H9 (cell line): ENCODE results near the gene SLC12A9. TPM values are rescaled to one million over a fixed set of nuclear protein-coding genes. Genes with fewer than 3 reads are reported as not detected.

Source experiments
- DNase-seq: peaks from one replicate; pipeline ENCODE4 v3.0.0-alpha.2; 2017
- H2AFZ ChIP-seq: one replicate; pipeline ENCODE4 v1.6.1; 2013; ENCODE audit warnings: mild to moderate bottlenecking, low read length, control low read depth, moderate library complexity
- H2AK5ac ChIP-seq: 2 replicates; pipeline ENCODE4 v1.6.1; 2013; ENCODE audit warnings: low read length, control low read depth, mixed read lengths; ENCODE audit not compliant: insufficient read length
- H2BK120ac ChIP-seq: one replicate; pipeline ENCODE4 v1.6.1; 2013; ENCODE audit warnings: low read depth, mild to moderate bottlenecking, low read length, control low read depth, inconsistent platforms; ENCODE audit not compliant: poor library complexity, severe bottlenecking
- H2BK12ac ChIP-seq: 2 replicates; pipeline ENCODE4 v1.6.1; 2013; ENCODE audit warnings: low read length, control low read depth, mixed read lengths, low read depth; ENCODE audit not compliant: insufficient read length
- H2BK15ac ChIP-seq: 2 replicates; pipeline ENCODE4 v1.6.1; 2013; ENCODE audit warnings: low read depth, low read length, control low read depth
- H2BK20ac ChIP-seq: one replicate; pipeline ENCODE4 v1.6.1; 2013; ENCODE audit warnings: low read depth, mild to moderate bottlenecking, low read length, control low read depth, inconsistent platforms; ENCODE audit not compliant: poor library complexity, severe bottlenecking
- H2BK5ac ChIP-seq: 2 replicates; pipeline ENCODE4 v1.6.1; 2013; ENCODE audit warnings: low read length, control low read depth, mixed read lengths; ENCODE audit not compliant: insufficient read length
- H3K14ac ChIP-seq: 2 replicates; pipeline ENCODE4 v1.6.1; 2013; ENCODE audit warnings: low read length, control low read depth; ENCODE audit not compliant: insufficient read depth
- H3K18ac ChIP-seq: 2 replicates; pipeline ENCODE4 v1.6.1; 2013; ENCODE audit warnings: low read depth, mild to moderate bottlenecking, mixed read lengths, low read length, control low read depth; ENCODE audit not compliant: insufficient read length
- H3K23ac ChIP-seq: 2 replicates; pipeline ENCODE4 v1.6.1; 2013; ENCODE audit warnings: low read length, control low read depth, mixed read lengths, low read depth; ENCODE audit not compliant: insufficient read length
- H3K23me2 ChIP-seq: 2 replicates; pipeline ENCODE4 v1.6.1; 2013; ENCODE audit warnings: low read depth, mild to moderate bottlenecking, mixed read lengths, low read length, control low read depth; ENCODE audit not compliant: insufficient read length, poor library complexity, severe bottlenecking
- H3K27ac ChIP-seq: 2 replicates; pipeline ENCODE4 v1.5.1; 2013; ENCODE audit warnings: low read length, control low read depth, mixed read lengths, low read depth; ENCODE audit not compliant: insufficient read length
- H3K27me3 ChIP-seq: 2 replicates; pipeline ENCODE4 v1.6.1; 2013; ENCODE audit warnings: low read length, control low read depth, inconsistent platforms; ENCODE audit not compliant: insufficient read depth
- H3K4ac ChIP-seq: 2 replicates; pipeline ENCODE4 v1.6.1; 2013; ENCODE audit warnings: low read depth, mild to moderate bottlenecking, control low read depth, inconsistent platforms, low read length, moderate library complexity
- H3K4me1 ChIP-seq: 2 replicates; pipeline ENCODE4 v1.6.1; 2013; ENCODE audit warnings: low read length, control low read depth, inconsistent platforms; ENCODE audit not compliant: insufficient read depth
- H3K4me2 ChIP-seq: 2 replicates; pipeline ENCODE4 v1.6.1; 2013; ENCODE audit warnings: low read length, control low read depth, mixed read lengths; ENCODE audit not compliant: insufficient read length, insufficient read depth
- H3K56ac ChIP-seq: 2 replicates; pipeline ENCODE4 v1.6.1; 2013; ENCODE audit warnings: low read depth, mild to moderate bottlenecking, mixed read lengths, low read length, control low read depth; ENCODE audit not compliant: insufficient read length
- H3K79me1 ChIP-seq: 2 replicates; pipeline ENCODE4 v1.6.1; 2013; ENCODE audit warnings: low read depth, mild to moderate bottlenecking, moderate library complexity, low read length, control low read depth, inconsistent platforms; ENCODE audit not compliant: insufficient read depth, poor library complexity, severe bottlenecking
- H3K79me2 ChIP-seq: 2 replicates; pipeline ENCODE4 v1.6.1; 2013; ENCODE audit warnings: low read length, control low read depth, inconsistent platforms; ENCODE audit not compliant: insufficient read depth
- H3K9ac ChIP-seq: 2 replicates; pipeline ENCODE4 v1.6.1; 2013; ENCODE audit warnings: low read length, control low read depth, mixed read lengths; ENCODE audit not compliant: insufficient read length; ENCODE audit errors: extremely low read depth
- H3K9me3 ChIP-seq: one replicate; pipeline ENCODE4 v1.6.1; 2013; ENCODE audit warnings: low read depth, low read length, inconsistent platforms; ENCODE audit not compliant: control insufficient read depth
- H3T11ph ChIP-seq: one replicate; pipeline ENCODE4 v1.6.1; 2013; ENCODE audit warnings: mild to moderate bottlenecking, low read length, control low read depth, inconsistent platforms
- H4K20me1 ChIP-seq: one replicate; pipeline ENCODE4 v1.6.1; 2013; ENCODE audit not compliant: control insufficient read depth, insufficient read length, insufficient read depth
- H4K5ac ChIP-seq: 2 replicates; pipeline ENCODE4 v1.6.1; 2013; ENCODE audit warnings: low read depth, mild to moderate bottlenecking, mixed read lengths, low read length, control low read depth; ENCODE audit not compliant: insufficient read length
- H4K8ac ChIP-seq: replicated peaks from 2 replicates; pipeline ENCODE4 v1.6.1; 2013; ENCODE audit warnings: low read length, control low read depth, mixed read lengths, low read depth; ENCODE audit not compliant: insufficient read length
- H4K91ac ChIP-seq: 2 replicates; pipeline ENCODE4 v1.6.1; 2013; ENCODE audit warnings: low read depth, mild to moderate bottlenecking, moderate library complexity, mixed read lengths, low read length, control low read depth; ENCODE audit not compliant: insufficient read length
- H3K27ac Mint-ChIP-seq, 3 experiments: 2 replicates in 2 of 3; 3 replicates in 1 of 3; pipeline ENCODE4 v1.8.0; 2020 to 2021; ENCODE audit warnings: mixed read lengths in 3 of 3, mild to moderate bottlenecking in 1 of 3, moderate library complexity in 1 of 3
- H3K27me3 Mint-ChIP-seq: 2 replicates; pipeline ENCODE4 v1.8.0; 2021; ENCODE audit warnings: low read depth, mild to moderate bottlenecking, moderate library complexity, mixed read lengths
- H3K36me3 Mint-ChIP-seq, 3 experiments: 2 replicates in 2 of 3; 3 replicates in 1 of 3; pipeline ENCODE4 v1.8.0; 2020 to 2021; ENCODE audit warnings: low read depth in 3 of 3, mixed read lengths in 3 of 3; ENCODE audit not compliant: insufficient read depth in 1 of 3
- H3K4me1 Mint-ChIP-seq, 2 experiments: 2 replicates each; pipeline ENCODE4 v1.8.0; 2020; ENCODE audit warnings: mixed read lengths in 2 of 2
- H3K4me3 Mint-ChIP-seq, 2 experiments: 2 replicates in 1 of 2; 3 replicates in 1 of 2; pipeline ENCODE4 v1.8.0; 2020 to 2021; ENCODE audit warnings: mild to moderate bottlenecking in 2 of 2, mixed read lengths in 2 of 2, moderate library complexity in 1 of 2
- H3K9me3 Mint-ChIP-seq, 2 experiments: 2 replicates in 1 of 2; 3 replicates in 1 of 2; pipeline ENCODE4 v1.8.0; 2020; ENCODE audit warnings: mild to moderate bottlenecking in 2 of 2, mixed read lengths in 2 of 2, moderate library complexity in 1 of 2
- CTCF ChIP-seq: fragments of 200-600 bp; sonication (generic); conservative IDR thresholded peaks from 3 replicates; pipeline ENCODE4 v1.8.0; 2021; ENCODE audit warnings: antibody characterized with exemption, mild to moderate bottlenecking
- WGBS: extraction: QIAGEN DNeasy Blood & Tissue Kit; methylation state at CpG from one replicate; pipeline ENCODE4 v1.1.7; 2013; ENCODE audit warnings: missing lambda C conversion rate, low lambda C conversion rate, mixed read lengths; ENCODE audit not compliant: insufficient read length; ENCODE audit errors: extremely low coverage; 5-methylcytosine and 5-hydroxymethylcytosine counted together
- total RNA-seq: library from RNA; stranded (reverse); gene quantifications from 2 replicates; pipeline ENCODE4 v1.2.1, GENCODE V29; 2021

Gene SLC12A9
- total RNA-seq, 1 experiment from 2014 or later = 43.0 TPM

GRCh38 chr7:100855515-100855914, 3.0 kb downstream of the SLC12A9 start:
- Histone ChIP-seq H4K91ac (no peak overlapping the region), H4K20me1 (no peaks in the 10 kb centered on the region), H3K18ac (no peak overlapping the region), H2AK5ac (no peak overlapping the region), H3K27me3 (no peaks in the 10 kb centered on the region), H3K27ac (no peak overlapping the region), H2BK15ac (no peak overlapping the region), H3T11ph (no peak overlapping the region), H3K56ac (no peak overlapping the region), H3K23me2 (peaks cover 4% of the 10 kb centered on the region), H2BK20ac (no peak overlapping the region), H2AFZ (no peak overlapping the region), H3K14ac (no peak overlapping the region; the same call in 1 of the 2 replicates), H3K9ac (no peak overlapping the region), H2BK120ac (no peak overlapping the region), H3K4ac (no peak overlapping the region), H2BK5ac (no peak overlapping the region), H3K9me3 (no peaks in the 10 kb centered on the region), H3K23ac (no peak overlapping the region), H3K4me2 (no peak overlapping the region), H3K79me2 (peaks cover 2% of the 10 kb centered on the region; the same call in 1 of the 2 replicates), H4K5ac (no peak overlapping the region), H2BK12ac (no peak overlapping the region), H3K4me1 (no peaks in the 10 kb centered on the region), H3K79me1 (peaks cover 3% of the 10 kb centered on the region), H4K8ac (no peak overlapping the region)
- Mint-ChIP-seq H3K4me1 (peaks cover 6 to 10% of the 10 kb centered on the region in 2 experiments; a peak in 2 of 4 replicates), H3K9me3 (no peaks in the 10 kb centered on the region; a peak in 1 of 5 replicates), H3K27me3 (no peaks in the 10 kb centered on the region), H3K27ac (no peak overlapping the region; a peak in 3 of 7 replicates), H3K4me3 (peak overlapping the region in 1 of 2 experiments; percentile 34; a peak in 1 of 5 replicates), H3K36me3 (peaks cover 7 to 26% (median 23%) of the 10 kb centered on the region in 3 experiments; a peak in 6 of 7 replicates)
- WGBS = no CpG with 5 or more reads among the region's 10 CpGs
- DNase-seq = no peak
- no peak for TF ChIP-seq CTCF
